RCC 7860 (cell line): ENCODE measurements around the gene GNG13.
A peak's percentile ranks its signal among the peaks of the same experiment; 100 is the strongest.

Experiments used
- DNase-seq: peaks from one replicate; pipeline ENCODE4 v3.0.0-alpha.2; 2015; ENCODE audit warnings: low spot score
- FAIRE-seq: peaks from 2 replicates; lab custom pipeline; 2012; peaks lifted over from hg19 to GRCh38; lab: Jason Lieb, UNC

Gene GNG13

DNA sequence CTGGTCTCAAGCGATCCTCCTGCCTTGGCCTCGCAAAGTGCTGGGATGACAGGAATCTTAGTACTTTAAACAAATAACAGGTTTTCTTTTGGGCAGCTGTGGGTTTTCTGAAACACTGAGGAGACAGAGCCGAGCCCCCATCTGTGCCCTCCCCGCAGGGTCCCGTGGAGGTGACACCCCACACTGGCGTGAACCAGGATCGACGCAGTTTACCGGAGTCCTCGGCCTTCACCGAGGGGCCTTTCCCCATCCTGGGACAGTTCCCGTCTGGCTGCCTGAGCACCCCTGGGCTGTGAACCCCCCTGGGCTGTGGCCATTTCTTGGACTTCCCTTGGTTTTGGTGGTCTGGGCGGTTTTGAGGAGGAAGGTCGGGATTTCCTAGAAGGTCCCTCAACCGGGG, 15.3 kb upstream of the GNG13 start:
- no peak for FAIRE-seq

DNA sequence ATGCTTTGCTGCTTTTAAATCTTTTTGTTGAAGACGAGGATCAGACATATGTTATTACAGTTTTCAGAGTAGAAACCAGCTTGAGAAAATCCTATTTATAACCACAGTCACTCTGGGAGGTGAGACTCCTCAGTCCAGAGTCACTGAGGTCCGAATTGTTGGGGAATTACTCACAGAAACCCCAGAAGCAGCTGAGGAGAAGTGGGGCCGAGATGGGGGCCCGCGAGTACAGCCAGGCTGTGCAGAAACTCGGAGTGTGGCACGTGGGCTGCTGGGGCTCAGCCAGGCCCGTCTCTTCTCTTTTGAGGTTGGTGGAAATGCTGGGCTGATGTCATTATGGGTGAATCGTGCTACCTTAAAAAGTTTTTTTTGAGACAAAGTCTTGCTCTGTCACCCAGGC, 14.4 kb upstream of the GNG13 start:
- DNase-seq = peak; percentile 64
- peak; percentile 46 for FAIRE-seq

More for the DNA sequence above, 15.3 kb upstream of the GNG13 start:
- DNase-seq = no peak

DNA sequence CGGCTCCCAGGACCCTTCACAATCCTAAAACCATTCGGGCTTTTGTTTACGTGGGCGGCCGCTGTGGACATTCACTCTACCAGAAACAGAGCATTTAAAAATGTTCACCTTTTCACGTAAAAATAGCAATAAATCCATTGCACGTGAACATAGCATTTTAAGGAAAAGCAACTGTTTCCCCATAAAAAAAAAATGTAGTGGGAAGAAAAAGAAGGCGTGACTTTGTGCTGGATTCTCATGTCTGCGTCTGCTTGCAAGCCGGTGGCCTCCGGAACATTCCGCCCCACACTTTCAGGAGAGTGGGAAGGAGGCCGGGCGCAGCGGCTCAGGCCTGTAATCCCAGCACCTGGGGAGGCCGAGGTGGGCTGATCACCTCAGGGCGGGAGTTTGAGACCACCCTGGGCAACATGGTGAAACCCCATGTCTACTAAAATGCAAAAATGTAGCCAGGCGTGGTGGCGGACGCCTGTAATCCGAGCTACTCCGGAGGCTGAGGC, 13.4 kb upstream of the GNG13 start:
- no peak for DNase-seq
- FAIRE-seq = no peak

DNA sequence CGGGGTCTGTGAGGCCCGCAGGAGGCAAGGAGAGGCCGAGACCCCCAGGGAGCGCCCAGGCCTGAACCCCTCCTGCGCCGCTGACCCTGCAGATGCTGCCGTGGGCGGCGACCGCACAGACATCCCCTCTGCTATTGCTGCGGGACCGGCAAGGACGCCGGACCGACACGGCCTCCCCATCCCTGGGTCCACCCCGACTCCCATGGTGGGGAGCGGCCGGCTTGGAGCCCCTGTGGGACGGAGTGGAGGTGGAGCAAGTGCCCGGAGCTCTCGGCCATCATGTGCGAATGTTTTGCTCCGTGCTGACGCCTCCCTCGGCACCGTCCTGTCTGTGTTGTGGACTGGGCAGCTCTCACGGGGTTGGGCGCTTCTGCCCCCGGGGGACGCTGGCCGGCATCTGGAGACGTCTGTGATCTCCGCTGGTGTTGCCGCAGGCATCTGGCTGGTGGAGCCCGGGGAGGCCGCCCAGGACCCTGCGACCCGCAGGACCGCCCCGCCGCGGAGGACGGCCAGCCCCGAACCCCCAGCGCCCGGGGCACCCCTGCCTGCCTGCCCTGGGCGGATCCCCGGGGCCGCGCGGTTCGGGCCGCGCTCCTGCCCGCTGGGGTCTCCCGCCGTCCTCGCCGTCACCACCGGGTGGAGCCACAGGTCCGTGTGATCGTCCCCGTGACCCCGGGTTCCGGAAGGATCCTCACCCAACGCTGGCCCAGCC, 12.8 kb upstream of the GNG13 start:
- DNase-seq (no peak), FAIRE-seq (no peak)

DNA sequence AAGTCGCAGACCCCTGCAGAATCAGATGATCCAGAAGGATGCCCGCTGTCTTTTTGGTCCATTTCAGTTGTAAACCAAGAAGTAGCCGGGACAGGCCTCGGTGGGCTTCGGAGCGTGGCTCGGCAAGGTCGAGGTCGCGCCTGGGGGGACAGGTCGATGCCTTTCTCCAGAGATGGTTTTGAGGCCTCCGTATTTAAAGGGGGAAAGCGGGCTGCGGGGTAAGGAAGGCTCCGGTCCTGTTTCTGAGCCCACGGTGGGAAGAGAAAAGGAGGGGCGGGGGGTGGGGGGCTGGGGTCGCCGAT, 7.5 kb upstream of the GNG13 start:
- DNase-seq = no peak
- FAIRE-seq = no peak

DNA sequence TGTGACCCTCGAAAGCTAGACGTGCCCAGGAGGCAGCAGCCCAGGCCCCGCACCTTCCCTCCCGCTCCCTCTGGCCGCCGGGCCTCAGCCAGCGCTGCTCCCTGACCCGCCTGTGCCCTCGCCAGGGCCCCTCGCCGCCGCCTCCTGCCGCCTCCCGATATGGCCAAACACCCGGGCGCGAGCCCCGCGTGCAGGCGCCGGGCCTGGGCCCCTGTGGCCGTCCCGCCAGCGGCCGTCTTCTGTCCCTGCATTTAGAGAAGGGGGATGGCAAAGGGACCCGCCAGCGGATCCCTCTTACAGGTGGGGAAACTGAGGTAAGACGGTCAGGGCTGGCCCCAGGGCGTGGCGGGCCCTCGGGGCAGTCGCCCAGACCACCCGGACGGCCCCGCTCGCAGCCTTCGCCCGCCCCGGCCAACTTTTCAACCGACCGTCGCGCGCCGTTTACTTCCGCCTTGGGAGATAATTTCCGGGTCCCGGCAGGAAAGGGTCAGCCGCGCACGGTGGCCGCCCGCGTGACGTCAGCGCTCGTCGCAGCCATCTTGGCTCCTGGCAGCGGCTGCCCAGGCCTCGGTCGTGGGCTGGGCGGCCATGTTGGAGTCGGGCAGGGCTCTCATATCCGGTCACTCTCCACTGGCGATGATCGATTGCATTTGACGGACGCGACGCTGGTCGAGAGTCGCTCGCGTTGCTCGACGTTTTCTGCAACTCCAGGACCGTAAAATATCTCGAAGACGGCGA, 7.0 kb upstream of the GNG13 start:
- peak; percentile 82 for DNase-seq
- FAIRE-seq = no peak

DNA sequence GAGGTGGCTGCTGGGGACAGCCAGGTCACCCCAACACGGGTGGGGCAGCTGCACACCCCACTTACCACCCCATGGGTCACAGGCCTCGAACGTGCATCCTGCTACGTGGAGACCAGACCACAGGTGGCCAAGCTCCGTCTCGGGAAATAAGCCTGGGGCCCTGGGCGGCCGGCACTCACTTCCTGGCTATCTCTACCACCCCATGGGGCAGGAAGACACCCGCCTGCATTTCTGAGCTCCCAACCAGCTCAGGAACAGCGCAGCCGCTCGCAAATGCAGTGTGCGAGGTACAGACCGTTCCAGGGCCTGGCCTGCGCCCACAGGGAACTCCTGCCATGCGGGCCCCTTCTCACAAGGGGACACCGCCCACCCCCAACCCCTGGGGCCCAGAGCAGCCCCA, 4.9 kb upstream of the GNG13 start:
- no peak for FAIRE-seq
- DNase-seq = no peak

DNA sequence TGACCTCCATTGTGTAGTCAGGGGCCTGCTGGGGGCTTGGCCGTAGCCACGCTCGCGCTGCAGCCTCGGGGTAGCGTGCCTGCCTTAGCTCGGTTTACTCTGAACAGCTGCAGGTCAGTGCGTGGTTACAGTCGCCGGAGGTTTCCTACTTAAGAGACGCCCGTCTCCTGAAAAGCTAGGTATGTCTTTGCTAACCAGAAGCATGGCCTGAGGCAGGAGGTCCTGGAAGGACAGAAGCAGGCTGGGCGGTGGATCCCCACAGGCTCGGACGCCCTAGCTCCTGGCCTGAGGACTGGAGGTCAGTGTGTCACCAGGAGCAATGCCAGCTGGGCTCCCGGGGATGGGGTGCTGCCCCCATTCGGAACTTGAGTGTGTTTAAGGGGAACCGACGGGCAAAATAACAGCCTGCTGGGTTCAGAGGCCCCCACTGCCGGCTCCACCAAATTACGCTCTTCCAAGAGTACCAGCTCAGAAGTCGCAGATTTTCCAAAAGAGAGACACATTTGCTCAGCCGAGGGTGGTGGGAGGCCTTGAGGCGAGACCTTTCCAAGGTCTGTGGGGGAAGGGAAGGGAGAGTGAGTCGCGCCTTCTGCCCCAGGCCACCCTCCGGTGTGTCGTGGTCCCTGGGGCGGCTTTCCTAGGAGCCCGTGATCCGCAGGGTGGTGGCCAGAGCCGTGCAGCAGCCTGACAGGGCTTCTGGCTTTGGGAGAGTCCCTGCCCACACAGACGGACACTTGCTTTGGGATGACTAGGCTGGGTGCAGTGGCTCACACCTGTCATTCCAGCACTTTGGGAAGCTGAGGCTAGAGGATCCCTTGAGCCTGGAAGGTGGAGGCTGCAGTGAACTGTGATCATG, 3.9 kb upstream of the GNG13 start:
- DNase-seq (no peak), FAIRE-seq (no peak)

DNA sequence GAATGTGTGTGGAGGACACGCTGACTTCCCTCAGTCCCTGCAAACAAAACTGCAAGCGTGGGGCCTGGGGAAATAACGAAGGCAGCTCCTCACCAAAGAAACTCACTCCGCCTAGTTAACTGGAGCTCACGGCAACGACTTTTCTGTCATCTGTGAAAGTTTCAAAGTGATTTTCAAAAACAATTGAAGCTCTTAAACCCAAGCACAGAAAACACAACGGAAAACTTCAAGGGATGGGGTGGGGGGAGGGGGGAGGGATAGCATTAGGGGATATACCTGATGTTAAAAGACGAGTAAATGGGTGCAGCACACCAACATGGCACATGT, 3.2 kb upstream of the GNG13 start:
- DNase-seq = no peak
- FAIRE-seq = no peak

DNA sequence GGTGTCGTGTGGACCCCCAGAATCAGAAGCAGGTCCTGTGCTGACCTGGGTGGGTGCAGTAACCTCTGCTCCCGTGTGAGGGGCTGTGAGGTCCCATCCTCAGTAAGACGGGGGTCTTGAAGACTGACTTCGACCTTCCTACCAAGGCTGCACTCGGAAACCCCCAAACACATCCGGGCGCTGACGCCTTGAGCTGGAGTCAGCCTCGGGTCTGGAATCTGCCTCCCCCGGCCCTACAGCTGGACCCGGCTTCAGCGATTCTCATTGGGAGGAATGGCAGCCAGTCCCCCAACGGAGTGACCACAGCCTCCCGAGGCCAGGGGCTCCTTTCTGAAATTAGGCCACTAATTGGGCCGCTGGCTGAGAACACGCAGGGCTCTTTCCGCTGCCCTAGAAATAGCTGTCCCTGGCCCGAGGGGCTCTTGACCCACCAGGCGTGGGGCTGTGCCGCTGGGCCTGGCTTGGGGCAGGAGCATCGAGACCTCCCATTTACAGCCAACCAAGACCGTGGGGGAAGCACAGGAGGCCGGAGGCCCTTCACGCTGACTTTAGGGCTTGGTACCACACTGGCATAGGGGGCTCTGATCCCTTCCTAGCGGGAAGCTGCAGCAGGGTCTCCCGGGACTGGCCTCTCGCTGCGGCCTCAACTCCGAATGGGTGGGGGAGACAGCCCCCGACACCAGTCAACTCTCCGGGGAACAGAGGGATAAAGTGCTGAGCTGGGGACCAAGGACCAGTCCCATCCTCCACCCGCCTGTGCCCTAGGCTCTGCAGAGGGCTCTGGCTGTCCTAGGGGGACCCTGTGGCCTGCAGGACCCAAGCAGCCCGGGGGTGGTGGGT, 2.6 kb upstream of the GNG13 start:
- FAIRE-seq (no peak), DNase-seq (no peak)

DNA sequence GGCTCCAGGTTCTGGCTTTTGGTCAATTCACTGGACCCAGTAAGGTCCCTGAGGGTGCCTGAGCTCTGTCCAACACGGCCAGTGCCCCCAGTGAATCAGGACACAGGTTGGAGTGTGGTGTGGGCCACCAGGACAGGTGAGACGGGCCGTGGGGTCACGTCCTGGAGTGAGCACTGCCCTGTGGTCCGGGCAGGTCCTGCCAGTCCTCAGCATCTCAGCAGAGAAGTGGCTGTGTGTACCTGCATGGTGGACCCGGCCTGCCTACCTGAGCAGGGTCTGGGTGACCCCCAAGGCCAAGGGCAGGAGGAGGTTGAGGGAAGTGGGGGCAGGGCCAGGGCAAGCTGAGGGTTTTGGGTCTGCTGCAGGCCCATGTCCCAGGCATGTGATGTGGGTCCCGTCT, 1.9 kb upstream of the GNG13 start:
- FAIRE-seq = no peak
- DNase-seq = no peak

DNA sequence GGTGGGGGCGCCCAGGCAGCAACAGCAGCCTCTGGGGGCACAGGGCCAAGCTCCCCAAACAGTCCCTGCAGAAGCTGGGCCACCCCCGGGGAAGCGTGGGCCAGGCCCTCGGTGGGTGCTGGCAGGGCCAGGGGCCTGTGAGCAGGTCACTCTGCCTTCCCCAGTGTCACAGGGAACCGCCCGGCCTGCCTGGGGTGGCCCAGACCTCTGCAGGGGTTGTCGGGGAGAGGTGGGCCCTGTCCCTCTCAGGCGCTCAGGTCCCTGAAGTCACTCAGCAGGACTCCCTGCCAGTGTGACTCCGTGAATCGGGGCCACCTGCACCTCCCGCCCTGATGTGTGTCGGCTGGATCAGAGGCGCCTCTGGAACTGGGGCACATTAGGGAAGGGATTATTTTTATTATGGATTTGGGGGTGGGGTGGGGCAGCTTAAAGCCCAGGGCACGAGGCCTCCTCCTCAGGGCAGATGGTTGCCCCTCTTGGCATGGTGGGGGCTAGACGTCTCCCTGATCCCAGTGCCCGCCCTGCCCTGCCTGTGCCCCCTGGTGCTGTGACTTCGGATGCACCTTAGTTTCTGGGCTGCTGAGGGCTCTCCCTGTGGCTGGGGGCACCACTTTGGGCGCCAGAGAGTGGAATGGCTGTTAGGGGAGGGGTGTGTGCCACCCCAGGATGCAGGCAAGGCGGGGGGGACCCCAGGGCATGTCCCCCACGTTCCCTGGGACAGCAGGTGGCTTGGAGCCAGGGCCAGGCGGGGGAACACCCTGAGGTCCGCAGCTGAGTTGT, 1.2 kb upstream of the GNG13 start:
- FAIRE-seq (no peak), DNase-seq (no peak)

DNA sequence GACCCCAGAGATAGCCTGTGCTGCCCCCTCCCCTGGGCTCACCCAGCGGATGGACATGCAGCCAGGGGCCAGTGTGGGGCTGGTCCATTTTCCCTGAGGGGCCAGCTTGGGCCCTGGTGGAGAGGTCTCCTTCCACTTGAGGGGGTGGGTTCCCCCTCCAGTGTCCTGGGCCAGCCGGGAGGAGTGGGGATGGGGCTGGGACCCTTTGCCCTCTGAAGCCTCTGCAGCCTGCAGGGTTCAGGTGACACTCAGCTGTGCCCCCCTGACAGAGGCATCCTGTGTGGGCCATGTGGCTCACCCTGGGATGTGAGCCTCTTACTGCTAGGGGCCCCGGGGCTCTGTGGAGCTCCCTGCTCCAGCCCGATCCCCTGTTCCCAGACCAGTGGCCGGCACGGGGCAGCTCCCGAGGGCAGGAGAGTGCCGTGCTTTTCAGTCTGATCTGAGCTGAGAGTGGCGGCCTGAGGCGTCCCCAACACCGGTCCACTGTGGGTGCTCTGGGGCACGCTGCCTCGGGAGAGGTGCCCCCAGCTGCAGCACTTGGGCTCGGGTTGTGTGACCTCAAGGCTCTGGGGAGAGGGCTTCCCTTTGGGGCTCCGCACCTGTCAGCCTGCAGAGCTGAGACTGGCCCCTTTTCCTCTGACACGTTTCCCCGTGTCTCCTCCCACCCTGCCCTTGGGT, 439 bp upstream of the GNG13 start:
- no peak for DNase-seq
- FAIRE-seq = no peak

DNA sequence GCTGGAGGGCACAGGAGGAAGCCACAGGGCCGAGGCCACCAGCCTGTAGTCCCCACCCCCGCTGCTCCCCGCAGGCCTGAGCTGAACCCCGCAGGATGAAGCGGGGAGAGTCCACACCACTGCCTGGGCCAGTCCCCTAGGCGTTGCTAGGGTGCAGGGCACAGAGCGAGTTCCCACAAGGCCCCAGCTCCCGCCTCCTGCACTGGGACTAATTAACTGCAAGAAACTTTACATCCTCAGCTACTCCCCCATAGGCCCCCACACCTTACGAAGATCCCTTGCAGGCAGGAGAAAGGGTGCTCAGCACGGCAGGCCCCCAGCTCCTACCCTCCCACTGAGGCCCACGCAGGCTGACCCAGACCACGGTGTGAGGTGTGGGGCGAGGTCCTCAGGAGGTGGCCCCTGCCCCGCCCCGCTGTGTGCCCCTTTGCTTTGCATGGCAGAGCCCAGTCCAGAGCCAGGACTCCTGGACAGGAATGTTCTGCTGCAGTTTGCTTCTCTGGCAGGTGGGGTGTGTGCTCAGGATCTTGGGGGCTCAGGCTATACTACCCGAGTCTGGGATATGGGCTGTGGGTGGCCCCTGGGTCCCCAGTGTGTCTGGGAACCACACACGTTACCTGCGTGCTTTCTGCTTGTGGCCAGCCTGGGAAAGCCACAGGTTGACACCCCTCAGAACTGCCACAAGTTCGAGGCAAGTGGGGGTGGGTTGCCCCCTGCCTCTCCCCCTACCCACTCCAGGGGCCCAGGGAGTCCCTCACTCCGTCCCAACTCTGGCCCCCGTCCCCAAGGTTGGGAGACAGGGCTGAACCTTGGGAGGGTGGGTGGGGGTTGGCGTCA, 1.2 kb downstream of the GNG13 start:
- DNase-seq (no peak), FAIRE-seq (no peak)

DNA sequence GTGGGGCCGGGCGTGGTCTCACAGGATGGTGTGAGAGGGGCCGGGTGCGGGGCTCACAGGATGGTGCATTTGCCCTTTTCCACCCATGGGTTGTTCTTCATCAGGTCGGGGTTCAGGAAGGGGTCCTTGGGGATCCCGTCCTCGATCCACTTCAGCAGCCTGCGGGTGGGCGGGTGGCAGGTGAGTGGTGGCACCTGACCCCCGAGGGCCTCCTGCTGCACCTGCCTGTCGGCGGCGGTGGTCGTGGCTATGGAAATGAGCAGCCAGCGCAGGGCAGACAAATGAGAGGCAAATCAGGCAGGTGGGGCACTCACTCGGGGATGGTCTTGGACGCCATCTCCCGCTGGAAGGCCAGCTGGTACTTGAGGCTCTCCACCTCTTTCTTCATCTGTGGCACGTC, 1.9 kb downstream of the GNG13 start:
- no peak for FAIRE-seq
- no peak for DNase-seq

DNA sequence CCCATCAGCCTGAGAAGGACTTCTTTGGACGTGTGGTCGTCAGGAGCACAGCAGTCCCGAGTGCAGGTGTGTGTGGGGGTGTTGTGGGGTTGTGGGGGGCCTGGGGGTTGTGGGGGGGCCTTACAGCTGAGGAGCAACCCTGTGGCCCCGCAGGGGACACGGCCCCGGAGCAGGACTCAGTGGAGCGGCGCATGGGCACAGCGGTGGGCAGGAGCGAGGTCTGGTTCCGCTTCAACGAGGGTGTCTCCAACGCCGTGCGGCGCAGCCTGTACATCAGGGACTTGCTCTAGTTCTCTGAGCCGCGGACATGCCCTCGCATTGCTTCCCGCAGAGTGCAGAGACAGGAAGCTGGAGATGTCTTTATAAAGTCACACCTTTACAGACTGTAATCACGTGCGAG, 2.8 kb downstream of the GNG13 start:
- no peak for DNase-seq
- FAIRE-seq = no peak

DNA sequence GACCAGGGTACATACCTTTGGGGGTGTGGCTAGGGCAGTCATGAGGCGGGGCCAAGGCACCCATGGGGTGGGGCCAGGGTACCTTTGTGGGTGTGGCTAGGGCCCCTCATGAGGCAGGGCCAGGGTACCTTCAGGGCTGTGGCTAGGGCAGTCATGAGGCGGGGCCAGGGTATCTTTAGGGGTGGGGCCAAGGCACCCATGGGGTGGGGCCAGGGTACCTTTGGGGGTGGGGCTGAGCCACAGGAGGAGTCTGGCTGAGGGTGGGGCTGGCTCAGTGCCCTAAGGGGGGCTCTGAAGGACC, 3.5 kb downstream of the GNG13 start:
- no peak for DNase-seq
- FAIRE-seq = no peak

DNA sequence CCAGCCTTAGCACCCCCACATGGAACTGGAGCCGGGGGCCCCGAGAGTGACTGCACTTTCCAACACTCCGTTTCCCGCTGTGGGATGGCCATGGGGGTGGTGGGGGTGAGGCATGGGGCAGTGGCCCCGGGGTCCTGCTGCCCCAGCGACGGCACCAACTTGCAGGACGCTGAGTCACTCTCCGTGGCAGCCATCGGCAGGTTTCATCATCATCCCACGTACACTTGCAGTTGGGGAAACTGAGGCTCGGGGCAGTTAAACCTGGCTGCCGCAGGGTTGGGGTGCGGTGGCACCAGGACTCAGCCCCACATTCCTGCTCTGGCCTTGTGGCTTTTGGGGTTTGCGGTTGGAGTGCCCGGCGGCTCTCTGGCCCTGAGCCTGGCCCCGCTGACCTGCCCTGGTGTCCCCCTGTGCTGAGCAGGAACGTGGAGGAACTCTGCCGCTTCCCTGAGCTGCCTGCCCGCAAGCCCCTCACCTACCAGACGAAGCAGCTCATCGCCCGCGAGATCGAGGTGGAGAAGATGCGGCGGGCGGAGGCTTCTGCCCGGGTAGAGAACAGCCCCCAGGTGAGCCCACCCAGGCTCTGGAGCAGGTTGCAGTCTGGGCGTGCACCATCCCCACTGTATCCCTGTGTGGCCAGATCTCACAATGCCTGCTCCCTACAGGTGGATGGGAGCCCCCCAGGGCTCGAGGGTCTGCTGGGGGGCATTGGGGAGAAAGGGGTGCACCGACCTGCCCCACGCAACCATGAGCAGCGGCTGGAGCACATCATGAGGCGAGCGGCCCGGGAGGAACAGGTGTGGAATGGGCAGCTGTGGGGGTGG, 4.0 kb downstream of the GNG13 start:
- FAIRE-seq = no peak

More for the DNA sequence above, 4.0 kb downstream of the GNG13 start:
- DNase-seq = no peak
